Neural cell (in vitro differentiated cells): Measurements from ENCODE around the gene RFC4.

Source experiments
- CTCF ChIP-seq: fragments of 450-650 bp; IDR thresholded peaks from 2 replicates; pipeline ENCODE4 v1.5.1; 2014; ENCODE audit warnings: antibody characterized with exemption, mild to moderate bottlenecking, moderate library complexity; ENCODE audit not compliant: poor library complexity, severe bottlenecking
- POLR2AphosphoS5 ChIP-seq: IDR thresholded peaks from 2 replicates; pipeline ENCODE4 v1.6.1; 2012

GRCh38 chr3:186754006-186754405 lies 52.3 kb downstream of the RFC4 start:
- TF ChIP-seq CTCF: no peak
- TF ChIP-seq POLR2AphosphoS5: no peak
